Activated CD8-positive, alpha-beta memory T cell treated with anti-CD3 and anti-CD28 coated beads for 1 hour (primary cell): ENCODE measurements around the gene GALNT17.

Experiments used
- DNase-seq, 2 donors: peaks; one replicate each; pipeline ENCODE4 v3.0.0-alpha.2; 2020; ENCODE audit warnings: low read depth in 1 of 2; ENCODE audit errors: extremely low read depth in 1 of 2

GALNT17 gene

GRCh38 chr7:71439321-71439720, 307.4 kb downstream of the GALNT17 start:
- DNase-seq = no peak

GRCh38 chr7:71442492-71443190, 310.7 kb downstream of the GALNT17 start:
- DNase-seq = no peak

GRCh38 chr7:71443191-71443530, 311.2 kb downstream of the GALNT17 start:
- no peak for DNase-seq

- DNase-seq = no peak
Observed at GRCh38 chr7:71444130-71444529, 312.2 kb downstream of the GALNT17 start.

- DNase-seq = no peak
Observed at GRCh38 chr7:71453630-71454029, 321.7 kb downstream of the GALNT17 start.

GRCh38 chr7:71454981-71455380, 323.0 kb downstream of the GALNT17 start:
- DNase-seq = no peak

GRCh38 chr7:71457021-71457420, 325.1 kb downstream of the GALNT17 start:
- DNase-seq = no peak

- DNase-seq = no peak
Observed at GRCh38 chr7:71457846-71458590, 326.1 kb downstream of the GALNT17 start.

GRCh38 chr7:71459132-71459531, 327.2 kb downstream of the GALNT17 start:
- DNase-seq = no peak

GRCh38 chr7:71461572-71461971, 329.6 kb downstream of the GALNT17 start:
- no peak for DNase-seq

GRCh38 chr7:71465741-71466189, 333.8 kb downstream of the GALNT17 start:
- no peak for DNase-seq

- DNase-seq = no peak
Observed at GRCh38 chr7:71466448-71467145, 334.7 kb downstream of the GALNT17 start.

GRCh38 chr7:71470326-71470725, 338.4 kb downstream of the GALNT17 start:
- DNase-seq = no peak

GRCh38 chr7:71470830-71471229, 338.9 kb downstream of the GALNT17 start:
- no peak for DNase-seq

GRCh38 chr7:71472962-71473361, 341.0 kb downstream of the GALNT17 start:
- no peak for DNase-seq

GRCh38 chr7:71473366-71473967, 341.5 kb downstream of the GALNT17 start:
- no peak for DNase-seq

GRCh38 chr7:71477441-71477840, 345.5 kb downstream of the GALNT17 start:
- DNase-seq = no peak

- DNase-seq = no peak
Observed at GRCh38 chr7:71479231-71479630, 347.3 kb downstream of the GALNT17 start.

- no peak for DNase-seq
Observed at GRCh38 chr7:71480791-71481190, 348.8 kb downstream of the GALNT17 start.

- no peak for DNase-seq
Observed at GRCh38 chr7:71482284-71482683, 350.3 kb downstream of the GALNT17 start.

GRCh38 chr7:71484380-71484779, 352.4 kb downstream of the GALNT17 start:
- DNase-seq = no peak
